Skeletal muscle tissue (tissue), 4 donors: ENCODE measurements around the gene ACSS1. TPM values are rescaled to one million over a fixed set of nuclear protein-coding genes. Genes with fewer than 3 reads are reported as not detected.

Experiments used
- H3K27ac ChIP-seq: one replicate; pipeline ENCODE4 v1.7.0; 2013; ENCODE audit warnings: mild to moderate bottlenecking, low read depth, low read length, inconsistent platforms
- H3K27me3 ChIP-seq, 3 donors: one replicate each; pipeline ENCODE4 v1.7.0; 2013; ENCODE audit warnings: low read length in 3 of 3; ENCODE audit not compliant: control insufficient read depth in 3 of 3, insufficient read depth in 3 of 3
- H3K36me3 ChIP-seq, 3 donors: one replicate each; pipeline ENCODE4 v1.7.0; 2013; ENCODE audit warnings: low read length in 3 of 3; ENCODE audit not compliant: control insufficient read depth in 3 of 3, insufficient read depth in 3 of 3
- H3K4me1 ChIP-seq, 3 donors: one replicate each; pipeline ENCODE4 v1.7.0; 2013; ENCODE audit warnings: low read length in 3 of 3, mild to moderate bottlenecking in 3 of 3; ENCODE audit not compliant: control insufficient read depth in 3 of 3, insufficient read depth in 3 of 3
- H3K4me3 ChIP-seq, 3 donors: one replicate each; pipeline ENCODE4 v1.7.0; 2013; ENCODE audit warnings: low read length in 3 of 3
- H3K9ac ChIP-seq, 3 donors: one replicate each; pipeline ENCODE4 v1.7.0; 2013; ENCODE audit warnings: low read length in 3 of 3, mild to moderate bottlenecking in 3 of 3, moderate library complexity in 2 of 3, low read depth in 1 of 3
- H3K9me3 ChIP-seq, 3 donors: one replicate each; pipeline ENCODE4 v1.7.0; 2013; ENCODE audit warnings: low read length in 3 of 3; ENCODE audit not compliant: control insufficient read depth in 3 of 3
- total RNA-seq: library from RNA; depleted of rRNA; stranded (reverse); fragments of >200 nt; gene quantifications from one replicate; pipeline ENCODE4 v1.2.3, GENCODE V29; 2014
- donor health status: Osteomylitis.

Gene ACSS1
- total RNA-seq, 1 donor from 2014 or later: 8.9 TPM

GRCh38 chr20:25087186-25087929 is 29.4 kb upstream of the ACSS1 start:
- Histone ChIP-seq H3K27ac (no peak overlapping the region), H3K9ac (no peak overlapping the region), H3K27me3 (peaks cover 61 to 74% (median 64%) of the 10 kb centered on the region in 3 donors), H3K9me3 (no peaks in the 10 kb centered on the region), H3K36me3 (no peaks in the 10 kb centered on the region), H3K4me1 (peaks cover 0 to 20% (median 15%) of the 10 kb centered on the region in 3 donors), H3K4me3 (no peak overlapping the region)

GRCh38 chr20:25085756-25086495 is 28.0 kb upstream of the ACSS1 start:
- Histone ChIP-seq H3K27me3 (peaks cover 74 to 79% (median 77%) of the 10 kb centered on the region in 3 donors), H3K9me3 (no peaks in the 10 kb centered on the region), H3K27ac (no peak overlapping the region), H3K9ac (no peak overlapping the region), H3K4me3 (no peak overlapping the region), H3K36me3 (no peaks in the 10 kb centered on the region), H3K4me1 (peaks cover 0 to 24% (median 19%) of the 10 kb centered on the region in 3 donors)

GRCh38 chr20:25084626-25085187 is 26.8 kb upstream of the ACSS1 start:
- peaks cover 0 to 24% (median 19%) of the 10 kb centered on the region in 3 donors for H3K4me1 ChIP-seq
- no peak overlapping the region for H3K27ac ChIP-seq
- H3K27me3 ChIP-seq: peaks cover 78 to 82% (median 81%) of the 10 kb centered on the region in 3 donors
- H3K9me3 ChIP-seq: no peaks in the 10 kb centered on the region
- no peak overlapping the region for H3K4me3 ChIP-seq
- H3K9ac ChIP-seq: peak overlapping the region in 1 of 3 donors; percentile 33
- no peaks in the 10 kb centered on the region for H3K36me3 ChIP-seq

GRCh38 chr20:25083773-25084625 is 26.1 kb upstream of the ACSS1 start:
- no peak overlapping the region for H3K27ac ChIP-seq
- H3K27me3 ChIP-seq: peaks cover 81 to 83% (median 82%) of the 10 kb centered on the region in 3 donors
- H3K9me3 ChIP-seq: no peaks in the 10 kb centered on the region
- peaks cover 0 to 24% (median 19%) of the 10 kb centered on the region in 3 donors for H3K4me1 ChIP-seq
- no peaks in the 10 kb centered on the region for H3K36me3 ChIP-seq
- no peak overlapping the region for H3K9ac ChIP-seq
- H3K4me3 ChIP-seq: peak overlapping the region in 1 of 3 donors; percentile 7

- H3K36me3 ChIP-seq: no peaks in the 10 kb centered on the region
- H3K27me3 ChIP-seq: peaks cover 75 to 87% (median 85%) of the 10 kb centered on the region in 3 donors
- H3K27ac ChIP-seq: no peak overlapping the region
- peaks cover 0 to 24% (median 19%) of the 10 kb centered on the region in 3 donors for H3K4me1 ChIP-seq
- H3K9me3 ChIP-seq: no peaks in the 10 kb centered on the region
- no peak overlapping the region for H3K9ac ChIP-seq
- peak overlapping the region in 2 of 3 donors; percentile 7 to 29 for H3K4me3 ChIP-seq
Measured at GRCh38 chr20:25083141-25083772, 25.3 kb upstream of the ACSS1 start.

- Histone ChIP-seq H3K9ac (no peak overlapping the region), H3K9me3 (no peaks in the 10 kb centered on the region), H3K36me3 (no peaks in the 10 kb centered on the region), H3K27me3 (peaks cover 68 to 88% (median 77%) of the 10 kb centered on the region in 3 donors), H3K4me1 (peaks cover 6 to 28% (median 26%) of the 10 kb centered on the region in 3 donors), H3K4me3 (no peak overlapping the region), H3K27ac (no peak overlapping the region)
Measured at GRCh38 chr20:25082498-25082873, 24.5 kb upstream of the ACSS1 start.

GRCh38 chr20:25081730-25082497 is 24.0 kb upstream of the ACSS1 start, which contains the start of gene VSX1:
VSX1 (minus strand) TSS chr20:25082141; CDS start chr20:25082096, 45 bp downstream.
- Histone ChIP-seq H3K27ac (no peak within 1 kb of the TSS), H3K9me3 (no peaks in the 10 kb centered on the region), H3K36me3 (no peaks in the 10 kb centered on the region), H3K4me3 (no peak within 1 kb of the TSS), H3K9ac (no peak within 1 kb of the TSS), H3K27me3 (peaks cover 62 to 85% (median 71%) of the 10 kb centered on the region in 3 donors), H3K4me1 (peaks cover 11 to 34% (median 32%) of the 10 kb centered on the region in 3 donors)

GRCh38 chr20:25081065-25081729 is 23.3 kb upstream of the ACSS1 start:
- Histone ChIP-seq H3K27ac (no peak overlapping the region), H3K4me1 (peaks cover 12 to 38% (median 37%) of the 10 kb centered on the region in 3 donors), H3K27me3 (peaks cover 55 to 84% (median 64%) of the 10 kb centered on the region in 3 donors), H3K9ac (no peak overlapping the region), H3K4me3 (no peak overlapping the region), H3K36me3 (no peaks in the 10 kb centered on the region), H3K9me3 (no peaks in the 10 kb centered on the region)
